Lower leg skin (tissue), 4 donors: ENCODE measurements around the gene ENDOD1. TPM values are rescaled to one million over a fixed set of nuclear protein-coding genes. Genes with fewer than 3 reads are reported as not detected.
A peak's percentile ranks its signal among the peaks of the same experiment; 100 is the strongest.

Experiments
- DNase-seq, 2 donors: peaks; one replicate each; pipeline ENCODE4 v3.0.0-alpha.2; 2019; ENCODE audit warnings: low spot score in 2 of 2
- H3K4me3 ChIP-seq: fragments of 200-600 bp; sonication (generic); 2 replicates; pipeline ENCODE4 v1.5.1; 2017; ENCODE audit warnings: mild to moderate bottlenecking, low read depth; ENCODE audit not compliant: poor library complexity, severe bottlenecking
- POLR2A ChIP-seq, 2 donors: fragments of 450-650 bp; IDR thresholded peaks; one replicate each; pipeline ENCODE4 v1.6.1; 2016 to 2017; ENCODE audit warnings: antibody characterized with exemption in 2 of 2, mild to moderate bottlenecking in 1 of 2, moderate library complexity in 1 of 2
- WGBS, 2 donors: methylation state at CpG; one replicate each; pipeline ENCODE4 v1.1.5; 2018; 5-methylcytosine and 5-hydroxymethylcytosine counted together
- intact Hi-C: fragments of 100-400 bp; cut with DNase I; formaldehyde crosslinking; loops from one replicate; pipeline ENCODE4 v1.15.0; 2023; ENCODE audit warnings: low total_unique reads
- total RNA-seq, 4 donors: library from RNA; depleted of rRNA; stranded (reverse); fragments of >200 nt; gene quantifications; one replicate each; pipeline ENCODE4 v1.1.0, GENCODE V29; 2016
- TF ChIP-seq, protein P1 (sequence below), 3 donors: fragments of 450-650 bp; IDR thresholded peaks; one replicate each; pipeline ENCODE4 v1.5.1; 2016; ENCODE audit warnings: antibody characterized with exemption in 3 of 3, mild to moderate bottlenecking in 3 of 3, moderate library complexity in 2 of 3

ENDOD1 gene
- total RNA-seq, 4 donors from 2014 or later, result 57.6 to 113 (median 87.2) TPM

GRCh38 chr11:95076981-95077380 is 12.7 kb upstream of the ENDOD1 start:
- no peak for DNase-seq
- TF ChIP-seq POLR2A (IDR thresholded peaks at IDR 0.05), result no peak
- TF ChIP-seq, protein P1, sequence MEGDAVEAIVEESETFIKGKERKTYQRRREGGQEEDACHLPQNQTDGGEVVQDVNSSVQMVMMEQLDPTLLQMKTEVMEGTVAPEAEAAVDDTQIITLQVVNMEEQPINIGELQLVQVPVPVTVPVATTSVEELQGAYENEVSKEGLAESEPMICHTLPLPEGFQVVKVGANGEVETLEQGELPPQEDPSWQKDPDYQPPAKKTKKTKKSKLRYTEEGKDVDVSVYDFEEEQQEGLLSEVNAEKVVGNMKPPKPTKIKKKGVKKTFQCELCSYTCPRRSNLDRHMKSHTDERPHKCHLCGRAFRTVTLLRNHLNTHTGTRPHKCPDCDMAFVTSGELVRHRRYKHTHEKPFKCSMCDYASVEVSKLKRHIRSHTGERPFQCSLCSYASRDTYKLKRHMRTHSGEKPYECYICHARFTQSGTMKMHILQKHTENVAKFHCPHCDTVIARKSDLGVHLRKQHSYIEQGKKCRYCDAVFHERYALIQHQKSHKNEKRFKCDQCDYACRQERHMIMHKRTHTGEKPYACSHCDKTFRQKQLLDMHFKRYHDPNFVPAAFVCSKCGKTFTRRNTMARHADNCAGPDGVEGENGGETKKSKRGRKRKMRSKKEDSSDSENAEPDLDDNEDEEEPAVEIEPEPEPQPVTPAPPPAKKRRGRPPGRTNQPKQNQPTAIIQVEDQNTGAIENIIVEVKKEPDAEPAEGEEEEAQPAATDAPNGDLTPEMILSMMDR (IDR thresholded peaks at IDR 0.05), result no peak
- intact Hi-C loops, result loop anchor here (5.0 kb wide), 1 partner anchor 75 kb away; no protein-coding TSS in a partner anchor
- H3K4me3 ChIP-seq, result no peak overlapping the region

- WGBS, 2 donors, result 90% methylated on average over 1 of the region's 1 CpG
- intact Hi-C loops, result loop anchor here (5.0 kb wide), 1 partner anchor 74 kb away; no protein-coding TSS in a partner anchor
- no peak overlapping the region for H3K4me3 ChIP-seq
- DNase-seq, result no peak
- no peak for TF ChIP-seq POLR2A (IDR thresholded peaks at IDR 0.05)
- TF ChIP-seq, protein P1 (IDR thresholded peaks at IDR 0.05), result no peak
Observed at GRCh38 chr11:95078526-95078925, 11.1 kb upstream of the ENDOD1 start.

- intact Hi-C loops, result no loop called here
- DNase-seq, result no peak
- WGBS, 2 donors, result 59 to 66% methylated on average over 5 of the region's 5 CpGs
- no peak overlapping the region for H3K4me3 ChIP-seq
- TF ChIP-seq, protein P1 (IDR thresholded peaks at IDR 0.05), result no peak
- no peak for TF ChIP-seq POLR2A (IDR thresholded peaks at IDR 0.05)
Observed at GRCh38 chr11:95081010-95081409, 8.6 kb upstream of the ENDOD1 start.

DNA sequence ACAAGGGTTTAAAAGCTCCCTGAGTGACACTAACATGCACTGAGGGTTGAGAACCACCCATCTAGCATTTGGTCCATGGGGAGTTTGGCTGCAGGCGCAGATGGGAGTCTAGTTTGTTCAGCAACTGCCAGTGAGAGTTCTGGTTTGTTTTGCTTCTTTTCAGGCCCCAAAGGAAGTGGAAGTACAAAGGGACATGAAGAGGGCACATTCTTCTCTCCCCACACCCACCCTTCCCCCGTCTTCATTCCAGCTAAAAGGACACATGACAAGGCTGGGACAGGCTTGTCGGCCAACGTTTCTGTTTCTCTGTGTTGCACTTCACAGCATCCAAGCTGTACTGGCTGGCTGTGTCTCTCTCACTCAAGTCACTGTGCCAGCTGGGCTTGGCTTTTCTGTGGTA is 8.2 kb upstream of the ENDOD1 start:
- DNase-seq, result peak in 1 of 2 donors; percentile 30
- WGBS, 2 donors, result 46% methylated on average over 4 of the region's 4 CpGs
- H3K4me3 ChIP-seq, result no peak overlapping the region
- intact Hi-C loops, result no loop called here
- TF ChIP-seq, protein P1 (IDR thresholded peaks at IDR 0.05), result no peak
- TF ChIP-seq POLR2A (IDR thresholded peaks at IDR 0.05), result no peak

GRCh38 chr11:95082576-95083001 is 7.1 kb upstream of the ENDOD1 start:
- no peak for DNase-seq
- intact Hi-C loops, result no loop called here
- no peak overlapping the region for H3K4me3 ChIP-seq
- 88 to 92% methylated on average over 2 of the region's 2 CpGs for WGBS, 2 donors
- no peak for TF ChIP-seq POLR2A (IDR thresholded peaks at IDR 0.05)
- TF ChIP-seq, protein P1 (IDR thresholded peaks at IDR 0.05), result no peak

DNA sequence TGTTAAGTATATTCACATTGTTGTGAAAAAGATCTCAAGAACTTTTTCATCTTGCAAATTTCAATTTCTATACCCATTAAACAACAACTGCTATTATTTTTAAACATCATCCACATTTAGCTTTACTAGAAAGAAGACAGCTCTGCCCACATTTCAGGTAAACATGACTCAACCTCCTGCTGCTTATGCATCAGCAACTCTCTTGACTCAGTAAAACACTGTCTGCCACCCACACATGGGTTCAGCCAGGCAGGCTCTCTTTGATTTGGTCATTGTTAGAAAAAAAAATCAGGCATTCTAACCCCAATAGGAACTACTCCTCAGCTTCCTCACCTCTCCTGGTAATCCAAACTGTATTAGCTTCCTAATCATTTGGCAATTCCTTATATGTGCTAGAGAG is 5.1 kb upstream of the ENDOD1 start:
- intact Hi-C loops, result no loop called here
- no peak overlapping the region for H3K4me3 ChIP-seq
- DNase-seq, result no peak
- TF ChIP-seq, protein P1 (IDR thresholded peaks at IDR 0.05), result no peak
- no peak for TF ChIP-seq POLR2A (IDR thresholded peaks at IDR 0.05)
